ENCODE measurements around the gene SRP68.

SRP68 gene

GRCh38 chr17:76072148-76072858 lies at the start of gene SRP68:
Gene SRP68 (minus strand): TSS chr17:76072517. CDS start chr17:76072491, 26 bp downstream.
- DNase-seq, result peak; percentile 89

GRCh38 chr17:76121932-76122430 lies 49.7 kb upstream of the SRP68 start:
- DNase-seq, result no peak

GRCh38 chr17:76120658-76121008 lies 48.3 kb upstream of the SRP68 start:
- DNase-seq, result no peak

GRCh38 chr17:76119409-76120371 lies 47.4 kb upstream of the SRP68 start:
- DNase-seq, result no peak

GRCh38 chr17:76115138-76115754 lies 42.9 kb upstream of the SRP68 start:
- no peak for DNase-seq

GRCh38 chr17:76111956-76112355 lies 39.6 kb upstream of the SRP68 start:
- DNase-seq, result no peak

GRCh38 chr17:76107509-76107908 lies 35.2 kb upstream of the SRP68 start:
- DNase-seq, result no peak

GRCh38 chr17:76106703-76107102 lies 34.4 kb upstream of the SRP68 start:
- no peak for DNase-seq

GRCh38 chr17:76104896-76105231 lies 32.5 kb upstream of the SRP68 start:
- DNase-seq, result no peak

GRCh38 chr17:76104140-76104895 lies 32.0 kb upstream of the SRP68 start:
- DNase-seq, result no peak

GRCh38 chr17:76103274-76104139 lies 31.2 kb upstream of the SRP68 start, which contains the start of gene EXOC7:
Gene EXOC7 (minus strand): TSS chr17:76103787. CDS start chr17:76103692, 95 bp downstream.
- DNase-seq, result peak; percentile 91

- no peak for DNase-seq
Measured at GRCh38 chr17:76102944-76103273, 30.6 kb upstream of the SRP68 start.

GRCh38 chr17:76097716-76098295 lies 25.5 kb upstream of the SRP68 start:
- DNase-seq, result no peak

GRCh38 chr17:76095943-76096342 lies 23.6 kb upstream of the SRP68 start:
- no peak for DNase-seq

GRCh38 chr17:76094046-76094445 lies 21.7 kb upstream of the SRP68 start:
- DNase-seq, result no peak

GRCh38 chr17:76092526-76093413 lies 20.5 kb upstream of the SRP68 start:
- no peak for DNase-seq

- DNase-seq, result no peak
Measured at GRCh38 chr17:76091526-76092286, 19.4 kb upstream of the SRP68 start.

GRCh38 chr17:76090517-76091129 lies 18.3 kb upstream of the SRP68 start:
- no peak for DNase-seq
